ENCODE results near the gene TCIRG1.

DNA sequence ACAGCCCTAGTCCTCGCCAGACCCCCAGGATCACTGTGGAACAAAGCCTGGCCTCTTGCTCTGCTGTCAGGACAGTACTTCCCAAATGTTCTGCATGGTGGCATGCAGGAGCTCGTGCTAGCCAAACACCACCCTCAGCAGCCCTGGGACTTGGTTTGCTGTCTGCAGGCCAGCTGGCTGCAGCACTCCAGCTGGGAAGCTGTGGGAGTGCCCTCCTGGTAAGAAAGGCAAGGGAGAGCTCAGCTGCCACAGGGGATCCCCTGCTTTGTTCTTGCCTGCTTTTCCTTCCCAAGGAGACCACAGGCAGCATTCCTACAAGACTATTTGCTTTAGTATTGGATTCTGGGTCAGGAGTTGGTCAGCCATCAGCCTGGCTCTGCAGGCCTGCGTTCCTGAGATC is 27.9 kb downstream of the TCIRG1 start:
- TF ChIP-seq EGR1 (IDR thresholded peaks at IDR 0.05; ENCODE audit: low read depth in 2 of 2) (no peak), YY1 (IDR thresholded peaks at IDR 0.05) (no peak), SP1 (IDR thresholded peaks at IDR 0.05) (no peak), JUND (IDR thresholded peaks at IDR 0.05) (no peak), GABPA (IDR thresholded peaks at IDR 0.05 in 1 of 2, conservative IDR thresholded peaks at IDR 0.05 in 1 of 2) (no peak), TAF1 (conservative IDR thresholded peaks at IDR 0.05) (no peak), RAD21 (IDR thresholded peaks at IDR 0.05) (no peak)
- TF ChIP-seq, protein P1, sequence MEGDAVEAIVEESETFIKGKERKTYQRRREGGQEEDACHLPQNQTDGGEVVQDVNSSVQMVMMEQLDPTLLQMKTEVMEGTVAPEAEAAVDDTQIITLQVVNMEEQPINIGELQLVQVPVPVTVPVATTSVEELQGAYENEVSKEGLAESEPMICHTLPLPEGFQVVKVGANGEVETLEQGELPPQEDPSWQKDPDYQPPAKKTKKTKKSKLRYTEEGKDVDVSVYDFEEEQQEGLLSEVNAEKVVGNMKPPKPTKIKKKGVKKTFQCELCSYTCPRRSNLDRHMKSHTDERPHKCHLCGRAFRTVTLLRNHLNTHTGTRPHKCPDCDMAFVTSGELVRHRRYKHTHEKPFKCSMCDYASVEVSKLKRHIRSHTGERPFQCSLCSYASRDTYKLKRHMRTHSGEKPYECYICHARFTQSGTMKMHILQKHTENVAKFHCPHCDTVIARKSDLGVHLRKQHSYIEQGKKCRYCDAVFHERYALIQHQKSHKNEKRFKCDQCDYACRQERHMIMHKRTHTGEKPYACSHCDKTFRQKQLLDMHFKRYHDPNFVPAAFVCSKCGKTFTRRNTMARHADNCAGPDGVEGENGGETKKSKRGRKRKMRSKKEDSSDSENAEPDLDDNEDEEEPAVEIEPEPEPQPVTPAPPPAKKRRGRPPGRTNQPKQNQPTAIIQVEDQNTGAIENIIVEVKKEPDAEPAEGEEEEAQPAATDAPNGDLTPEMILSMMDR (IDR thresholded peaks at IDR 0.05; ENCODE audit: low read depth, low read length, missing input control): no peak
- TF ChIP-seq, protein P2, sequence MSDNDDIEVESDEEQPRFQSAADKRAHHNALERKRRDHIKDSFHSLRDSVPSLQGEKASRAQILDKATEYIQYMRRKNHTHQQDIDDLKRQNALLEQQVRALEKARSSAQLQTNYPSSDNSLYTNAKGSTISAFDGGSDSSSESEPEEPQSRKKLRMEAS (IDR thresholded peaks at IDR 0.05): no peak
